Mesenchymal stem cell (in vitro differentiated cells and primary cell): ENCODE results near the gene UGT1A9.
"Not testable (repeated sequence)": the region's sequence is repeated elsewhere in the genome, so short reads cannot be mapped to it uniquely, and the experiment has no call there.

Experiments used
- DNase-seq: peaks from one replicate; pipeline ENCODE4 v3.0.0-alpha.2; 2013
- H2AFZ ChIP-seq: one replicate; pipeline ENCODE4 v1.6.1; 2013; ENCODE audit warnings: low read depth, mild to moderate bottlenecking, control low read depth, inconsistent platforms, low read length, moderate library complexity
- H2AK5ac ChIP-seq: 2 replicates; pipeline ENCODE4 v1.6.1; 2013; ENCODE audit warnings: low read length, moderate library complexity, mild to moderate bottlenecking, inconsistent platforms; ENCODE audit not compliant: severe bottlenecking
- H2BK120ac ChIP-seq: one replicate; pipeline ENCODE4 v1.6.1; 2013; ENCODE audit warnings: low read depth, mild to moderate bottlenecking, inconsistent platforms, low read length, moderate library complexity
- H2BK12ac ChIP-seq, 2 experiments: one replicate each; pipeline ENCODE4 v1.6.1; 2013; ENCODE audit warnings: inconsistent platforms in 2 of 2, low read length in 2 of 2, mild to moderate bottlenecking in 2 of 2, moderate library complexity in 2 of 2, control low read depth in 1 of 2
- H2BK15ac ChIP-seq: one replicate; pipeline ENCODE4 v1.6.1; 2013; ENCODE audit warnings: mild to moderate bottlenecking, low read depth, inconsistent platforms; ENCODE audit not compliant: poor library complexity, severe bottlenecking
- H2BK5ac ChIP-seq: 2 replicates; pipeline ENCODE4 v1.6.1; 2013; ENCODE audit warnings: low read depth, mild to moderate bottlenecking, low read length, control low read depth, inconsistent platforms; ENCODE audit not compliant: poor library complexity, severe bottlenecking
- H3K14ac ChIP-seq, 2 experiments: one replicate each; pipeline ENCODE4 v1.6.1; 2013; ENCODE audit warnings: inconsistent platforms in 2 of 2, low read length in 2 of 2, control low read depth in 1 of 2, mild to moderate bottlenecking in 1 of 2, moderate library complexity in 1 of 2
- H3K18ac ChIP-seq, 2 experiments: one replicate each; pipeline ENCODE4 v1.6.1; 2013; ENCODE audit warnings: inconsistent platforms in 2 of 2, low read length in 2 of 2, control low read depth in 1 of 2, low read depth in 1 of 2, mild to moderate bottlenecking in 1 of 2
- H3K23ac ChIP-seq, 2 experiments: one replicate each; pipeline ENCODE4 v1.6.1; 2013; ENCODE audit warnings: inconsistent platforms in 2 of 2, low read length in 2 of 2, mild to moderate bottlenecking in 2 of 2, moderate library complexity in 2 of 2, control low read depth in 1 of 2
- H3K27ac ChIP-seq: 2 replicates; pipeline ENCODE4 v1.5.1; 2013; ENCODE audit warnings: mild to moderate bottlenecking, moderate library complexity, low read length, control low read depth, inconsistent platforms; ENCODE audit not compliant: poor library complexity, severe bottlenecking
- H3K27me3 ChIP-seq, 2 experiments: 2 replicates each; pipeline versions ENCODE4 v1.6.1 to v1.7.0; 2013; ENCODE audit warnings: low read length in 2 of 2, mild to moderate bottlenecking in 2 of 2, moderate library complexity in 2 of 2, control low read depth in 1 of 2, inconsistent platforms in 1 of 2; ENCODE audit not compliant: control insufficient read depth in 1 of 2, insufficient read depth in 1 of 2
- H3K36me3 ChIP-seq, 2 experiments: 2 replicates each; pipeline versions ENCODE4 v1.6.1 to v1.7.0; 2013; ENCODE audit warnings: low read length in 2 of 2, control low read depth in 1 of 2, inconsistent platforms in 1 of 2, low read depth in 1 of 2, mild to moderate bottlenecking in 1 of 2; ENCODE audit not compliant: insufficient read depth in 2 of 2, control insufficient read depth in 1 of 2
- H3K4ac ChIP-seq, 2 experiments: one replicate each; pipeline ENCODE4 v1.6.1; 2013; ENCODE audit warnings: inconsistent platforms in 2 of 2, low read length in 2 of 2, mild to moderate bottlenecking in 2 of 2, moderate library complexity in 2 of 2, control low read depth in 1 of 2, low read depth in 1 of 2
- H3K4me1 ChIP-seq: 2 replicates; pipeline ENCODE4 v1.6.1; 2013; ENCODE audit warnings: low read depth, low read length, control low read depth; ENCODE audit not compliant: control insufficient read depth, insufficient read depth
- H3K4me2 ChIP-seq: 2 replicates; pipeline ENCODE4 v1.6.1; 2013; ENCODE audit warnings: low read length, mild to moderate bottlenecking, inconsistent platforms; ENCODE audit not compliant: poor library complexity, severe bottlenecking
- H3K4me3 ChIP-seq, 2 experiments: 2 replicates each; pipeline versions ENCODE4 v1.5.1 to v1.7.0; 2013; ENCODE audit warnings: low read length in 2 of 2, mild to moderate bottlenecking in 2 of 2, control low read depth in 1 of 2, low read depth in 1 of 2; ENCODE audit not compliant: insufficient read depth in 1 of 2
- H3K79me1 ChIP-seq: replicated peaks from 2 replicates; pipeline ENCODE4 v1.6.1; 2013; ENCODE audit warnings: mild to moderate bottlenecking, control low read depth, low read length, inconsistent platforms; ENCODE audit not compliant: poor library complexity, severe bottlenecking
- H3K9ac ChIP-seq: 2 replicates; pipeline ENCODE4 v1.7.0; 2013; ENCODE audit warnings: mild to moderate bottlenecking, low read length, moderate library complexity
- H3K9me3 ChIP-seq: 2 replicates; pipeline ENCODE4 v1.7.0; 2013; ENCODE audit warnings: mild to moderate bottlenecking, low read length; ENCODE audit not compliant: control insufficient read depth
- H4K8ac ChIP-seq: one replicate; pipeline ENCODE4 v1.6.1; 2013; ENCODE audit warnings: inconsistent platforms, mild to moderate bottlenecking, low read length, moderate library complexity
- H4K91ac ChIP-seq: one replicate; pipeline ENCODE4 v1.6.1; 2013; ENCODE audit warnings: mild to moderate bottlenecking, low read length, inconsistent platforms
- WGBS: methylation state at CpG from one replicate; pipeline ENCODE4 v1.1.7; 2013; ENCODE audit warnings: mixed read lengths; 5-methylcytosine and 5-hydroxymethylcytosine counted together

Gene UGT1A9

GRCh38 chr2:233700842-233701241 lies 29.1 kb downstream of the UGT1A9 start:
- not testable (repeated sequence) for H2BK12ac ChIP-seq, H3K4me2 ChIP-seq, H3K14ac ChIP-seq, H2BK5ac ChIP-seq, H3K4me1 ChIP-seq, H2BK120ac ChIP-seq, H2BK15ac ChIP-seq, H2AFZ ChIP-seq, H3K18ac ChIP-seq, H4K91ac ChIP-seq, H3K9me3 ChIP-seq, H3K4ac ChIP-seq, DNase-seq, H3K27ac ChIP-seq, H3K4me3 ChIP-seq, H3K36me3 ChIP-seq, H3K79me1 ChIP-seq, H3K23ac ChIP-seq, H4K8ac ChIP-seq, H3K9ac ChIP-seq, H2AK5ac ChIP-seq, H3K27me3 ChIP-seq
- no CpG with 5 or more reads among the region's 5 CpGs for WGBS

- H4K8ac ChIP-seq, result no peak overlapping the region
- no peaks in the 10 kb centered on the region for H3K36me3 ChIP-seq
- peaks cover 0 to 5% of the 10 kb centered on the region in 2 experiments for H3K27me3 ChIP-seq
Observed at GRCh38 chr2:233702238-233702637, 30.5 kb downstream of the UGT1A9 start.

GRCh38 chr2:233705911-233706506 lies 34.3 kb downstream of the UGT1A9 start:
- Histone ChIP-seq H2AFZ (no peak overlapping the region), H2AK5ac (peak overlapping the region; percentile 9), H3K14ac (no peak overlapping the region), H3K18ac (no peak overlapping the region), H4K91ac (no peak overlapping the region), H3K4me2 (no peak overlapping the region), H2BK5ac (no peak overlapping the region), H3K4me1 (peaks cover 6% of the 10 kb centered on the region), H3K23ac (no peak overlapping the region), H3K9ac (no peak overlapping the region), H2BK12ac (no peak overlapping the region), H3K79me1 (no peaks in the 10 kb centered on the region), H3K36me3 (no peaks in the 10 kb centered on the region), H3K4me3 (no peak overlapping the region), H2BK15ac (no peak overlapping the region), H3K27me3 (peaks cover 0 to 5% of the 10 kb centered on the region in 2 experiments), H3K4ac (no peak overlapping the region), H3K27ac (no peak overlapping the region), H2BK120ac (no peak overlapping the region), H3K9me3 (no peaks in the 10 kb centered on the region), H4K8ac (no peak overlapping the region)
- WGBS, result 67% methylated on average over 4 of the region's 4 CpGs
- DNase-seq, result no peak

More at GRCh38 chr2:233702238-233702637, 30.5 kb downstream of the UGT1A9 start:
- no peak overlapping the region for H2BK15ac ChIP-seq
- no peak overlapping the region for H4K91ac ChIP-seq
- H3K4ac ChIP-seq, result no peak overlapping the region
- H3K27ac ChIP-seq, result no peak overlapping the region
- H3K9ac ChIP-seq, result no peak overlapping the region
- H2BK120ac ChIP-seq, result no peak overlapping the region
- H3K23ac ChIP-seq, result no peak overlapping the region
- peaks cover 7% of the 10 kb centered on the region for H3K4me1 ChIP-seq
- 29% methylated on average over 1 of the region's 3 CpGs for WGBS
- no peak overlapping the region for H2AK5ac ChIP-seq
- no peak overlapping the region for H2BK5ac ChIP-seq
- H3K79me1 ChIP-seq, result no peaks in the 10 kb centered on the region
- no peaks in the 10 kb centered on the region for H3K9me3 ChIP-seq
- H2BK12ac ChIP-seq, result no peak overlapping the region
- no peak for DNase-seq
- H2AFZ ChIP-seq, result no peak overlapping the region
- H3K4me3 ChIP-seq, result no peak overlapping the region
- no peak overlapping the region for H3K4me2 ChIP-seq
- no peak overlapping the region for H3K14ac ChIP-seq
- no peak overlapping the region for H3K18ac ChIP-seq

- Histone ChIP-seq H2BK120ac (no peak overlapping the region), H2AK5ac (no peak overlapping the region), H2BK5ac (no peak overlapping the region), H2BK12ac (no peak overlapping the region), H3K4ac (no peak overlapping the region), H3K27ac (peak overlapping the region; percentile 36), H3K4me2 (no peak overlapping the region), H3K18ac (no peak overlapping the region), H4K8ac (no peak overlapping the region), H3K36me3 (no peaks in the 10 kb centered on the region), H3K9me3 (no peaks in the 10 kb centered on the region), H3K4me3 (no peak overlapping the region), H3K79me1 (no peaks in the 10 kb centered on the region), H3K27me3 (peaks cover 0 to 5% of the 10 kb centered on the region in 2 experiments), H3K14ac (no peak overlapping the region), H3K23ac (no peak overlapping the region), H3K4me1 (peaks cover 11% of the 10 kb centered on the region), H4K91ac (no peak overlapping the region), H2AFZ (no peak overlapping the region), H2BK15ac (no peak overlapping the region), H3K9ac (no peak overlapping the region)
- WGBS, result 80% methylated on average over 1 of the region's 1 CpG
- peak; percentile 4 for DNase-seq
Observed at GRCh38 chr2:233706720-233707119, 35.0 kb downstream of the UGT1A9 start.
